Spinal cord (tissue), 10 donors: ENCODE results near the gene APOBEC3C. TPM values are rescaled to one million over a fixed set of nuclear protein-coding genes. Genes with fewer than 3 reads are reported as not detected.

Source experiments
- DNase-seq, 6 donors: peaks; one replicate each; pipeline versions ENCODE4 v3.0.0 to v3.0.0-alpha.2; 2013 to 2015; ENCODE audit warnings: low spot score in 6 of 6, low read depth in 4 of 6
- H3K27ac ChIP-seq: one replicate; pipeline ENCODE4 v1.5.1; 2013; ENCODE audit warnings: low read depth, low read length, control low read depth
- H3K27me3 ChIP-seq: one replicate; pipeline ENCODE4 v1.6.1; 2013; ENCODE audit warnings: low read length; ENCODE audit not compliant: control insufficient read depth, insufficient read depth
- H3K36me3 ChIP-seq: one replicate; pipeline ENCODE4 v1.6.1; 2013; ENCODE audit warnings: low read length; ENCODE audit not compliant: control insufficient read depth, insufficient read depth
- H3K4me1 ChIP-seq: one replicate; pipeline ENCODE4 v1.6.1; 2013; ENCODE audit warnings: low read length; ENCODE audit not compliant: control insufficient read depth, insufficient read depth
- H3K4me3 ChIP-seq: one replicate; pipeline ENCODE4 v1.5.1; 2013; ENCODE audit warnings: low read depth, low read length, control low read depth
- H3K9me3 ChIP-seq: one replicate; pipeline ENCODE4 v1.6.1; 2013; ENCODE audit warnings: low read length; ENCODE audit not compliant: control insufficient read depth, insufficient read depth
- WGBS: methylation state at CpG from one replicate; pipeline ENCODE4 v1.1.5; 2013; ENCODE audit warnings: missing lambda C conversion rate; ENCODE audit not compliant: insufficient coverage; 5-methylcytosine and 5-hydroxymethylcytosine counted together
- long read RNA-seq, 4 donors: transcript quantifications; one replicate each; lab custom pipeline, GENCODE V29; 2026
- polyA plus RNA-seq, 2 donors: library from polyadenylated mRNA; unstranded; fragments of 120-200 nt; gene quantifications; one replicate each; pipeline ENCODE4 v1.2.1, GENCODE V29; 2013; ENCODE audit not compliant: insufficient read length in 2 of 2
- total RNA-seq, 2 donors: library from RNA; depleted of rRNA in 1 of 2; stranded (reverse); fragments of 120-200 nt in 1 of 2; fragments of >200 nt in 1 of 2; gene quantifications; one replicate each; pipeline versions ENCODE4 v1.2.3 to v1.2.4, GENCODE V29; 2013 to 2014
- donor health status: healthy.

Gene APOBEC3C
- 1 to 10 TPM; 2.6 to 3.5 TPM for total RNA-seq
- 1 to 10 TPM; 2.8 to 4.7 TPM for polyA plus RNA-seq
- long read RNA-seq, donor 1, partial matches to known transcripts = 0 of 1 reads
- long read RNA-seq, donor 1, other reads (novel, unspliced or antisense) = 0 of 1 reads
- long read RNA-seq, donor 2 = 0 reads
- long read RNA-seq, donor 3, partial matches to known transcripts = 0 of 3 reads
- long read RNA-seq, donor 3, other reads (novel, unspliced or antisense) = 0 of 3 reads
- long read RNA-seq, donor 4, transcript APOBEC3C-201 (4 exons, 2,818 nt) = major isoform, 14 of 17 reads
- long read RNA-seq, donor 4, partial matches to known transcripts = 0 of 17 reads
- long read RNA-seq, donor 4, other reads (novel, unspliced or antisense) = 0 of 17 reads

DNA sequence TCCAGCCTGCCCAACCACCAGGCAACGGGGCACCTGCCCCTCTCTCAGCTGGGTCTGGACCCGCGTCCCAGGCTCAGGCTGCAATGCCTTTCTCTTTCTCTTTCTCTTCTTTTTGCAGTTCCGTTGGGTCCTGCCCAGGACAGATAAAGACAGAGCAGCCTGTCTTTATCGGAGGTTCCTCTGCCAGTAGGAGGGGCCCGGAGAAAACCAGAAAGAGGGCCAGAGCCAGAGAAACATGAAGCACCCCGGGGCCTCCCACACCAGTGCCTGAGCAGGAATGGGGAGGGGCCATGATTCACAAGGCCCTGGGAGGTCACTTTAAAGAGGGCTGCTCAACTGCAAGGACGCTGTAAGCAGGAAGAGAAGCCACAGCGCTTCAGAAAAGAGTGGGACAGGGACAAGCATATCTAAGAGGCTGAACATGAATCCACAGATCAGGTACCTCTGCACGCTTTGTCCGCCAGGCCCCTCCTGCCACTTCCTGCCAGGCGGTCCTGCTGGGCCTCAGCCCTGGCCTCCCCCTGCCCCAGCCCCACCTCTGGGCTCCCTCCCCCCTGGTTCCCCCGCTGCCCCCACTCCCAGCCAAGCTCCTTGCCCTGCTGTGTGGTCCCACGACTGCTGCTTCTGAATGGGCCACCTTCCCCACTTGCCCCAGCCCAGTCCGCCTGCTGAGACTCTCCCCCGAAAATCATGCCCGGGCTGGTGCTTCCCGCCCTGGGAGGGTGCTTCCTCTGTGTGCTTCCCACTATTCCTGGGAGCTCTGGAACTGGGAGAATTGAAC, at the start of gene APOBEC3C:
TSS of gene APOBEC3C (plus strand) at position 316 of the 781 bp plus-strand sequence. CDS start at position 422, 106 bp downstream.
- Histone ChIP-seq H3K4me1 (peaks cover 19% of the 10 kb centered on the region), H3K27ac (peak within 1 kb of the TSS; percentile 62), H3K27me3 (no peaks in the 10 kb centered on the region), H3K36me3 (no peaks in the 10 kb centered on the region), H3K4me3 (peak within 1 kb of the TSS; percentile 20), H3K9me3 (no peaks in the 10 kb centered on the region)
- WGBS = 11% methylated on average over 18 of the region's 18 CpGs
- peak in 3 of 6 donors; percentile 2 to 58 (median 30) for DNase-seq

DNA sequence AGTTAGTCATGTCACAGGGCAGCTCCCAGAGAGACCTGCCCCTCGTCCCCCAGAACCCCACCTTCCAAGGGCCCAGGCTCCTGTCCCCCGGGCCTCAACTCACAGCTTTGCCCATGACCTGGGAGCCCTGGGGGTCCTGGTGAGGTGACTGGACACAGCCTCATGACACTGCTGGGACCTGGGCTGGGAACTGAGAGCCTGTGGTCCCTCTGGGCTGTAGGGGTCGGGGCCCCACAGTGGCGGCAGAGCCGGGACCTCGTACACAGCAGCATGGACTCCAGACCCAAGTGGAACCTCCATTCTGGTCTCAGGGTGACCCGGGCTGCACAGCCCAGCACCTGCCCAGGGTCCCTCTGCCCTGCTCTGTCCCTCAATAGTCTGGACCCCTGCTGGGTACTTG, 49.8 kb upstream of the APOBEC3C start:
- no peak overlapping the region for H3K27ac ChIP-seq
- WGBS = 91% methylated on average over 6 of the region's 7 CpGs
- no peak for DNase-seq
- no peaks in the 10 kb centered on the region for H3K4me1 ChIP-seq
- H3K4me3 ChIP-seq = no peak overlapping the region
- H3K36me3 ChIP-seq = no peaks in the 10 kb centered on the region
- H3K9me3 ChIP-seq = no peaks in the 10 kb centered on the region
- H3K27me3 ChIP-seq = no peaks in the 10 kb centered on the region

DNA sequence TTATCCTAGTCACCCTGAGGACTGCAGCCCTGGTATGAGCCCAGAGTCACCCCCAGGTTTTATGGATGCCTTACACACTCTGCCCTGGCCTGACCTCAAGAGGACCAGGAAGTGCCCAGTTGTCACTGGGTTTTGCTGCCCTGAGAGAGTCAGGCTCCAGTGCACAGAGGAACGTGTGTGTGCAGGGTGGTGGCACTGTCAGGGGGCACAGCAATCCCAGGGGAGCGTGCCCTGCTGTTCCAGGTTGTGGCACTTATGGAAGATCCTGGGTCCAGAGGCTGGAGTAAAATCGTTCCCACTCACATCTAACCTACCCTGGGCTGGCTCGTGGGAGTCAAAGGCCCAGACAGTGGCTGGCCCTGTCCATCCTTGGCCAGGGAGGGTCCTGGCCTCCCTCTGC, 49.1 kb upstream of the APOBEC3C start:
- no peak for DNase-seq
- 81% methylated on average over 4 of the region's 4 CpGs for WGBS
- no peaks in the 10 kb centered on the region for H3K36me3 ChIP-seq

DNA sequence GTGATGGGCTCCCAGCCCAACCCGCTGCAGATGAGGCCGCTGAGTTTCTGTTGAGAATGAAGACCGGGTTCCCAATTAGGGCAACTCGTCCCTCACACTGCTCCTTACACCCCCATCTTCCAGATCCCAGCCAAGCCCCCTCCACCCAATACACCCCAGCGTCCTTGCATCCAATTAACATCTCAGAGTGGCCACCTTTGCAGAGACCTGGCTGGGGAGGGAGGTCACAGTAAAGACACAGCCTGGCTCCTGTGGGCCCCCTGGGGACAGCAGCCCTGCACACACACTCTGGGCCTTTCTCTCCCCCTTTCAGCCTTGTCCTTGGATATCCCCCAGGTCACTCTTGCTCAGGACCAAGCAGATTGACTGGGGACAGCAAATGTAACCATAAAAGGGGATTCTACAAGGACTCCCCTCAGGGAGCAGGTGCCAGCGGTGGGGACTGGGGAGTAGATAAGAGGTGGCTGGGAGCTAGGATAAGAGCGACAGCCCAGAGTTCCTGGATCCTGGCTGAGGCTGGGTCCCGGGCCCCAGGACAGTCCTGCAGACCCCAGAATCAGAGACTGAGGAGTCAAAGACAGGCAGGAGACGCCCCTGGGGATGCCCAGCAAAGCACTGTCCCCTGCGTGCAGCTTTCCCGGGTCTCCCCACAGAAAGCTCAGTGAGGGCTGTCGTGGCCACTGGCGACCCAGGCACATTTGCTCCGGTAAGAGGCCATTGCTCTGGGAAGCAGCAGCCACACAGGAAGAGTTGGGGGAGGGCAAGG, 48.3 kb upstream of the APOBEC3C start:
- Histone ChIP-seq H3K27ac (no peak overlapping the region), H3K4me3 (no peak overlapping the region), H3K27me3 (no peaks in the 10 kb centered on the region), H3K36me3 (no peaks in the 10 kb centered on the region), H3K9me3 (no peaks in the 10 kb centered on the region), H3K4me1 (no peaks in the 10 kb centered on the region)
- WGBS = 79% methylated on average over 13 of the region's 14 CpGs
- no peak for DNase-seq

More for the DNA sequence above, 49.1 kb upstream of the APOBEC3C start:
- no peaks in the 10 kb centered on the region for H3K27me3 ChIP-seq
- no peak overlapping the region for H3K27ac ChIP-seq
- no peaks in the 10 kb centered on the region for H3K4me1 ChIP-seq
- no peaks in the 10 kb centered on the region for H3K9me3 ChIP-seq
- H3K4me3 ChIP-seq = no peak overlapping the region

DNA sequence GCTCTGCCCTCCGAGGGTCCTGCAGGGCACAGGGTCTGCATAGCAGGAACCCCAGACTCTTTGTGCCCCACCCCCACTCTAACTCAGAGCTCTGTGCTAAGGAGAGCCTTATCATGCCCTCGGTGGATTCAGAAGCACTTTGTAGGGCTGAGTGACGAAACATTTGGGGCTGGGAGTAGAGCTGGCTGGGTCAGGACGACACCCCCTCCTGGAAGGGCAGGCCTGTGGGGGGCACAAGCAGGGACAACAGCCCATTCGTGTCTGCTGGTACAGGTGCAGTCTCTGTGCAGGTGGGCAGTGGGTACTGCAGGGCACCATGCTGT, 47.7 kb upstream of the APOBEC3C start:
- no peaks in the 10 kb centered on the region for H3K9me3 ChIP-seq
- no peak overlapping the region for H3K4me3 ChIP-seq
- no peaks in the 10 kb centered on the region for H3K27me3 ChIP-seq
- no peaks in the 10 kb centered on the region for H3K4me1 ChIP-seq
- WGBS = 81% methylated on average over 4 of the region's 5 CpGs
- DNase-seq = no peak
- H3K27ac ChIP-seq = no peak overlapping the region
- no peaks in the 10 kb centered on the region for H3K36me3 ChIP-seq

DNA sequence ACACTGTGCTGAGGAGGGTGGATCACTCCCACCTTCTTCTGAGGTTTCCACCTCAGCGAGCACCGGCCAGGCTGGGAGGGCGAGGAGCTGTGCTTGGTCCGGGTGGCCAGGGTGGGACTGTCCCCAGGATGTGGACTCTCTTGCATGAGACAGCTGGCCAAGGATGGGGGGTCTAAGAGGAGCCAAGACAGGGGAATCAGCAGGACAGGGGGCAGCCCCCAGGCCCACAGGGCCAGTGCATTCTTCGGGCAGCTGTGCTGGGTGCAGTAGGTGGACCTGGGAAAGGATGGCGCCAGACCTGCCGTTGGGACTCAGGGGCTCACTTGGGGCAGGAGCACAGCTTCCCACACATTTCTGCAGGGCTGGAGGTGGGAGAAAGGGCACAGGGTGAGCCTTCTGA, 47.1 kb upstream of the APOBEC3C start:
- H3K9me3 ChIP-seq = no peaks in the 10 kb centered on the region
- no peak overlapping the region for H3K27ac ChIP-seq
- H3K27me3 ChIP-seq = no peaks in the 10 kb centered on the region
- WGBS = 94% methylated on average over 7 of the region's 7 CpGs
- DNase-seq = no peak
- H3K4me3 ChIP-seq = no peak overlapping the region
- no peaks in the 10 kb centered on the region for H3K36me3 ChIP-seq
- no peaks in the 10 kb centered on the region for H3K4me1 ChIP-seq

DNA sequence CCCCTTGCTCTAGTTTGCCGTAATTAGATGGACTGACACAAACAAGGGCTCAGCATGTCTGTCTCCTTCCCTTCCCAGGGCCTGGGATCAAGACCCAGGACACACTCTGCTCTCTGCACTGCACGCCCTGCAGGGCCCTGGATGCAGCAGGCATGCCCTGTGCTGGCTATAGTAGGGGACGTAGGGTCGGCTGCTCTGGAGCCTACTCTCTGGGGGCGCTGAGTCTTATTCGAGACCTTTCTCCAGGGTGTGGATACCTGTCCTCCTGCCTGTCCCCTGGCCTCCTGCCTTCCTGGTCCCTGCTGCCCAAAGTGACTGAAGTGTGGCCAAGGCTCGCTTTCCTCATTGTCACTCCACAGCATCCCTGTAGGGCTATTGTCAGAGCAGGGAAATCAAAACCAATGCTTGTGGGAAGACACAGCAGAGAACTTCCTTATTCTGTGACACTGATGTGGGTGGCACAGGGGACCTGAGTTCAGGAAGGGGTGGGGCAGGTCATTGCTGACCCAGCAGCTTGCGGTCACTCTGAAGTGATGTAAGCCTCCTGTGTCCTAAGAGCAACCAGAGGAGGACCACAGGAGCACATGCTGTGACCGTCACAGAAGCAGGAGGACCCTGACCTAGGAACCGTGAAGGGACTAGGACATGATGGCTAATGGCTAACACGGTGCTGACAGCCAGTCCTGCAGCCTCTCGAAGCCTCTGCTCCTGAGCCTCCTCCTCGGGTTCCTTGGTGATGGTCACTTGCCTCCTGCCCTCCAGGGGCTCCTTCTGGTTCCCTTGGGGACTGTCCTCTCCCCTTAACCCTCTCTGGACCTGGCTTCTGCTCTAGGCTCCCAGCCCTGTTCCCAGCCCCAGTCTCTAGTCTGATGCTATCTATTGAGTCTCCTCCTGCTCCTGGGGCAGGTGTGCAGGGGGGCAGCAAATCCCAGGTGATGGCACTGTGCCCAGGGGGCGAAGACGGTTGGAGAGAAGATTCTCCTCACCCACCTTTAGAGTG, 46.3 kb upstream of the APOBEC3C start:
- WGBS = 81% methylated on average over 13 of the region's 15 CpGs
- DNase-seq = no peak
- no peaks in the 10 kb centered on the region for H3K9me3 ChIP-seq
- H3K4me1 ChIP-seq = no peaks in the 10 kb centered on the region
- no peak overlapping the region for H3K27ac ChIP-seq
- no peaks in the 10 kb centered on the region for H3K27me3 ChIP-seq
- H3K36me3 ChIP-seq = no peaks in the 10 kb centered on the region
- no peak overlapping the region for H3K4me3 ChIP-seq

DNA sequence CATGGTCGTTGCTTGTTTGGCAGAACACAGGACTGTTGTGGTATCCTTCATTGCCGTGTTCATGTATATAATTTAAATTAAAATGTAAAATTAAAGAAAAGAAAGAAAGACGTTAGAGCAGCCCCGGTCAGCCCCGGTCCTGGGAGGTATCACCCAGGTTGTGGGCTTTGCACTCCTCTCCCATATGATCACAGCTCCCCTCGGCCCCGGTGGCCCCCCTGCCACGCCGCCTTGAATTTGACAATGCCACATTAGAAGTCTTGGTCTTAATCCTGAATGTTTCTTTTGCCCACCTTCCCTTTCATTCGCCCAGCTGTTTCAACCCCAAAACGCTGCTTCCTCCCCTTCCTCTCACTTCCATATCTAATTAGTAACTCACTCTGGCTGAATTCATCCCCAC, 45.3 kb upstream of the APOBEC3C start:
- no peaks in the 10 kb centered on the region for H3K27me3 ChIP-seq
- WGBS = 86% methylated on average over 8 of the region's 11 CpGs

DNA sequence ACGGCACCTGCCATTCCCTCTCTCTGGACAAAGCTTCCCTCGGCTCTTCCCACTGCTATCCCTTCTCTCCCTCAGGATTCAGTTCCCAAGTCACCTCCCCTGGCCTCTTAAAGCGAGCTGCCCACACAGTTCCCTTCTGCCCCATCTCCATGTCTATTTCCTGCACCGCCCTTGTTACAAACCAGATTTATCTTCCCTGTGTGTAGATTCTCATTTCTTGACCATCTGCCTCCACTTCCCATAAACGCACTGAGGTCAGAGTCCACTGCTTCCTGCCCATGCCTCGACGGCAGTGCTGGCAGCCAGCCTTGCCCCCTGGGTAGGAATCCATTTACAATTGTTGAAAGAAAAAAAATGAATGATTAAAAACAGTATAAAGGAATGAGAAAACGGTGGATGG, 43.5 kb upstream of the APOBEC3C start:
- Histone ChIP-seq H3K36me3 (no peaks in the 10 kb centered on the region), H3K27ac (no peak overlapping the region), H3K9me3 (no peaks in the 10 kb centered on the region), H3K27me3 (no peaks in the 10 kb centered on the region), H3K4me1 (no peaks in the 10 kb centered on the region), H3K4me3 (no peak overlapping the region)
- 55% methylated on average over 5 of the region's 8 CpGs for WGBS
- DNase-seq = no peak

More for the DNA sequence above, 45.3 kb upstream of the APOBEC3C start:
- Histone ChIP-seq H3K4me1 (no peaks in the 10 kb centered on the region), H3K27ac (no peak overlapping the region), H3K4me3 (no peak overlapping the region), H3K36me3 (no peaks in the 10 kb centered on the region), H3K9me3 (no peaks in the 10 kb centered on the region)
- no peak for DNase-seq
